Measurements from ENCODE around the gene PDE2A.

DNA sequence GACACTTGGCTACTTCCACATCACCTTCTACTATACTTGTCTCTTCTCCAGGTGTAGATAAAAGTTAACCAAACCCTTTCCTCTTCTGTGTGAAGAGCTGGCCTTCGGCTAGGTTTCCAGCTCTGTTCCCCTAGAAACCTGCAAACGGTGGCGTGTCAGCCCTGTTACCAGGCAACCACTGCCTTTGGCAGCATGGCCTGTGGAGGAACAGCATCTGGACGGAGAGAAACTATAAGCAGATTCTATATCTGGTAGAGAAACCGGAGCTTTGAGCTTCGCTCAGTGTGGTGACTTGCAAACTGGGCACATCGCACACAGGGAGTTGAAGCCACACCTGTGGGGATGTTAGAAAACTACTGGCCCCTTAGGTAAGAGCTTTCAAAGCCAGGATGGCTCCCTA lies 42.1 kb upstream of the PDE2A start:
- TF ChIP-seq AFF4 (CRISPR knock-in tag; IDR thresholded peaks at IDR 0.05; ENCODE audit: borderline replicate concordance), result no peak
- TF ChIP-seq NR1H2 (CRISPR knock-in tag; IDR thresholded peaks at IDR 0.05), result no peak
- no peak for TF ChIP-seq ZNF263 (CRISPR knock-in tag; IDR thresholded peaks at IDR 0.05; ENCODE audit: low read depth)
- no peak for TF ChIP-seq CBFB (CRISPR knock-in tag; IDR thresholded peaks at IDR 0.05; ENCODE audit: low read depth)

Data from WTC11 (cell line).